Measurements from ENCODE around the gene SLC35D2. TPM values are rescaled to one million over a fixed set of nuclear protein-coding genes. Genes with fewer than 3 reads are reported as not detected.

SLC35D2 gene
- total RNA-seq, 1 donor from 2014 or later, result 19.0 TPM

DNA sequence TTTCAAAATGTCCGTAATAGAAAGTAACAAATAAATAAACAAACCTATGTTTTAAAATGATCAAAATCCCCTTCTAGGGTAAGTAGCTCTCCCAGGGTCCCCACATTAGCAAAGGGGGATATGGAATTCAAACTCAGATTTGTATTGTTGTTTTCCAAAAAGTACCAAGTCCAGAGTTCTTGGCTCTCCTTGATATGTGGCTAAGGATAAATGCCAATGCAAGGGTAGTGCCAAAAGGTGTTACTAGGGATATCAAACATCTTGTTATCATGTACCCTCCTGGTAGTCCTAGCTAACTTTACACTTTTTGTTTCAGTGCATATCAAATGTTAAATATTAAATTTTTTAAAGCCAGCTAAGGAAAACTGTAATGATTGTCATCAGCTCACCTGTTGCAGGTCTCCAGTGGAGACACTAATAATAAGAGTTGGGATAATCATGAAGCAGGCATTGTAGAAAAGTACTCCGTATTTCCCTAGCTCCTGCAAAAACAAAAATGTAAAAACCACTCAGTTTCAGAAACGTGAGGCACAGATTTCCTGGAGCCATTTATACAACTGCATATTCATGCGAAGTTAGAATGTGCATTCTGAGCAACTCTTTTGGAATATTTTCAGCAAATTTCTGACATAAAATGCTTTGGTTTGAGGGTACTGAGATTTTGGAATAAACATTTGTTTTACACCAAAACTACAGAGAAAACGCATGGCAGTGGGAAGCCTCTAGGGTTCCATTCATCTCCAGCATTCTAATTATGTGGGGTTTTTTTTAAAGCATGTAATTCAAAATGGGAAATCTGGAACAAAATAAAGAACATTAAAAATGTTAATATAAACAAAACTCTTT lies 39.8 kb downstream of the SLC35D2 start:
- H3K9me3 Mint-ChIP-seq, result peaks cover 6% of the 10 kb centered on the region
- no peaks in the 10 kb centered on the region for H3K27me3 Mint-ChIP-seq (ENCODE audit: low read depth)
- TF ChIP-seq, protein P1, sequence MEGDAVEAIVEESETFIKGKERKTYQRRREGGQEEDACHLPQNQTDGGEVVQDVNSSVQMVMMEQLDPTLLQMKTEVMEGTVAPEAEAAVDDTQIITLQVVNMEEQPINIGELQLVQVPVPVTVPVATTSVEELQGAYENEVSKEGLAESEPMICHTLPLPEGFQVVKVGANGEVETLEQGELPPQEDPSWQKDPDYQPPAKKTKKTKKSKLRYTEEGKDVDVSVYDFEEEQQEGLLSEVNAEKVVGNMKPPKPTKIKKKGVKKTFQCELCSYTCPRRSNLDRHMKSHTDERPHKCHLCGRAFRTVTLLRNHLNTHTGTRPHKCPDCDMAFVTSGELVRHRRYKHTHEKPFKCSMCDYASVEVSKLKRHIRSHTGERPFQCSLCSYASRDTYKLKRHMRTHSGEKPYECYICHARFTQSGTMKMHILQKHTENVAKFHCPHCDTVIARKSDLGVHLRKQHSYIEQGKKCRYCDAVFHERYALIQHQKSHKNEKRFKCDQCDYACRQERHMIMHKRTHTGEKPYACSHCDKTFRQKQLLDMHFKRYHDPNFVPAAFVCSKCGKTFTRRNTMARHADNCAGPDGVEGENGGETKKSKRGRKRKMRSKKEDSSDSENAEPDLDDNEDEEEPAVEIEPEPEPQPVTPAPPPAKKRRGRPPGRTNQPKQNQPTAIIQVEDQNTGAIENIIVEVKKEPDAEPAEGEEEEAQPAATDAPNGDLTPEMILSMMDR (conservative IDR thresholded peaks at IDR 0.05), result no peak
- H3K27ac Mint-ChIP-seq (ENCODE audit: unreplicated experiment), result peak overlapping the region; percentile 69
- no peak for DNase-seq (ENCODE audit: low read depth, low spot score)
- H3K4me3 Mint-ChIP-seq, result no peak overlapping the region
- peaks cover 17% of the 10 kb centered on the region for H3K36me3 Mint-ChIP-seq (ENCODE audit: low read depth)
- peaks cover 70% of the 10 kb centered on the region for H3K4me1 Mint-ChIP-seq

DNA sequence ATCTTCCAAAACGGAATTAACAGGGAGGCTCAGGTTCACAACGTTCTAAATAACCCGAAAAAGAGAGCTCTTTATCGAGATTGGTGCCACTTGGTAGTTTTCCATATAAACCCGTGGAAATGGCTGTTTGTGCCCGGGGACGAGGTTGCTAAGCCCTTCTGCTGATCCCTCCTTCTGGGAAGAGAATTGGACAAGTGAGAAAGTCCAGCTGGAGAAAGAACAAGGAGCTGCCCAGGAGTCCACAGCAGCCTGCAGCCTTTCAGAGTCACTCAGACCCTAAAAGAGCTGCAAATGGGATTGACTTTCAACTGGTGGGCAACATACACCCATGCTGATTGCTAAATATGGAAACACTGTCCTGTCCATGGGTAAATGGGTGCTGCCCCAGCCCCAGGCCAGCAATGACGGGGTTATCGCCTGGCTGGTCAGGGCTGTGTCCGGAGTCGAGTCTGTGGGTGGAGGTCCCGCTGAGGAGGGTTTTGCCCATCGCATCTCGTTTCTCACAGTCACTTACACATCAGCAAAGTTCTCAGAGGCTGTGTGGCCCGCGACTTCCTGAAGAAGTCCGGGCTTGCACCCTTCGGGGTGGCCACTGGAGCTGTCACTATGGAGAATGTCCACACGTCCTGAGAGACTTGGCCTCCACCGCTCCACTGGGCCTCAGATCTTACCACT lies 40.8 kb downstream of the SLC35D2 start:
- Mint-ChIP-seq H3K27me3 (ENCODE audit: low read depth) (no peaks in the 10 kb centered on the region), H3K36me3 (ENCODE audit: low read depth) (peaks cover 9% of the 10 kb centered on the region), H3K27ac (ENCODE audit: unreplicated experiment) (peak overlapping the region; percentile 88), H3K9me3 (peaks cover 2% of the 10 kb centered on the region), H3K4me1 (peaks cover 62% of the 10 kb centered on the region), H3K4me3 (no peak overlapping the region)
- TF ChIP-seq, protein P1 (conservative IDR thresholded peaks at IDR 0.05), result no peak
- DNase-seq (ENCODE audit: low read depth, low spot score), result no peak

DNA sequence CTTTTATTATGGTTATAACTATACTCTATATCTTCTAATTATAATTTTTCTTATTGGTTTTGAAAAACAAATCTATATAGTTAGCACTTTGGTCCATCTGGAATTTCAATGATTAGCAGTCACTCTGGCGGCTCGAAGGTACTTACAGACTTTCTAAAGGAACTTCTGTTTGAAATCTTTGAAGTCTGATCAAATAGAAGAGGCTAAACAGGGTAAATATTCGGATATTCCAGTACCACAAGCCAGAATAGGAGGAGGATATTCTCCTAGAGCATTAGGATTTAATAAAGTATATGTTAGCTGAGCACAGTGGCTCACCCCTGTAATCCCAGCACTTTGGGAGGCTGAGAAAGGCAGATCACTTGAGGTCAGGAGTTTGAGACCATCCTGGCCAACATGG lies 42.8 kb downstream of the SLC35D2 start:
- TF ChIP-seq, protein P1 (conservative IDR thresholded peaks at IDR 0.05), result no peak
- Mint-ChIP-seq H3K4me1 (peaks cover 53% of the 10 kb centered on the region), H3K36me3 (ENCODE audit: low read depth) (peaks cover 3% of the 10 kb centered on the region), H3K27ac (ENCODE audit: unreplicated experiment) (no peak overlapping the region), H3K4me3 (no peak overlapping the region), H3K27me3 (ENCODE audit: low read depth) (no peaks in the 10 kb centered on the region), H3K9me3 (peaks cover 2% of the 10 kb centered on the region)
- DNase-seq (ENCODE audit: low read depth, low spot score), result no peak

DNA sequence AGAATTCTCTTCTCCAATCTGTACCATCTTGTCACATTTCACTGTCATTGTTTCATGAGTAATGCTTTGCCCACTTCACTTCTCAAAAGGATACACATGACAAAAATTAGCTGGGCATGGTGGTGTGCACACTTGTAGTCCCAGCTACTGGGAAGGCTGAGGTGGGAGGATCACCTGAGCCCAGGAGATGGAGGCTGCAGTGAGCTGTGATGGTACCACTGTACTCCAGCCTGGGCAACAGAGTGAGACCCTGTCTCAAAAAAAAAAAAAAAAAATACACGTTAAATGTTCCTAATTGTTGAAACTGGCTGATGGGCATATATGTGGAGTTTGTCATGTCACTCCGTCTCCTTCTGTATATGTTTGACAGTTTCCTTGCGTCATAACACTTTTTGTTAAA lies 45.2 kb downstream of the SLC35D2 start:
- no peak for DNase-seq (ENCODE audit: low read depth, low spot score)
- TF ChIP-seq, protein P1 (conservative IDR thresholded peaks at IDR 0.05), result no peak
- Mint-ChIP-seq H3K9me3 (no peaks in the 10 kb centered on the region), H3K27ac (ENCODE audit: unreplicated experiment) (no peak overlapping the region), H3K27me3 (ENCODE audit: low read depth) (no peaks in the 10 kb centered on the region), H3K4me3 (no peak overlapping the region), H3K4me1 (peaks cover 29% of the 10 kb centered on the region), H3K36me3 (ENCODE audit: low read depth) (peaks cover 3% of the 10 kb centered on the region)

DNA sequence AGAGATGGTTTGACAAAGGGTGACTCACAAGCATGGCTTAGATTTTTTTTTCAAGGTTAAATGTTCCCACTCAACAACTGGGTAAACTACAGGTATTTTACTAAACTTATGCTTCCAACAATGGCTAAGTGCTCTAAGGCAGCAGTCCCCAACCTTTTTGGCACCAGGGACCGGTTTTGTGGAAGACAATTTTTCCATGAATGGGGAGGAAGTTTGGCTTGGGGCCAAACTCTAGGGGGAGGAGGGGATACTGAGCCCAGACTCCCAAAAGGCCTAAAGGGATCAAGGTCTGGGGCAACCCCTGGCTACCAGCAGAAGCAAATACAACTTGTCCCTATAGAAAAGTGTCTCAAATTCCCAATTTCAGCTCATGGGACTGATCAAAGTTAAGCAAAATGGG lies 49.6 kb downstream of the SLC35D2 start:
- Mint-ChIP-seq H3K27me3 (ENCODE audit: low read depth) (no peaks in the 10 kb centered on the region), H3K4me3 (no peak overlapping the region), H3K4me1 (peaks cover 5% of the 10 kb centered on the region), H3K9me3 (no peaks in the 10 kb centered on the region), H3K36me3 (ENCODE audit: low read depth) (peaks cover 3% of the 10 kb centered on the region), H3K27ac (ENCODE audit: unreplicated experiment) (peak overlapping the region; percentile 57)
- DNase-seq (ENCODE audit: low read depth, low spot score), result no peak
- TF ChIP-seq, protein P1 (conservative IDR thresholded peaks at IDR 0.05), result no peak

Measured in neural crest cell (in vitro differentiated cells).